ENCODE measurements around the gene ADIPOR2.

The ADIPOR2 gene

GRCh38 chr12:1776170-1776921, 85.5 kb downstream of the ADIPOR2 start:
- DNase-seq (ENCODE audit: low spot score): no peak

- DNase-seq (ENCODE audit: low spot score): no peak
Measured at GRCh38 chr12:1777798-1778197, 86.9 kb downstream of the ADIPOR2 start.

- no peak for DNase-seq (ENCODE audit: low spot score)
Measured at GRCh38 chr12:1778911-1779310, 88.0 kb downstream of the ADIPOR2 start.

GRCh38 chr12:1779783-1780182, 88.9 kb downstream of the ADIPOR2 start:
- DNase-seq (ENCODE audit: low spot score): no peak

- DNase-seq (ENCODE audit: low spot score): no peak
Measured at GRCh38 chr12:1781772-1782171, 90.9 kb downstream of the ADIPOR2 start.

- DNase-seq (ENCODE audit: low spot score): no peak
Measured at GRCh38 chr12:1782215-1782614, 91.3 kb downstream of the ADIPOR2 start.

GRCh38 chr12:1787714-1788113, 96.8 kb downstream of the ADIPOR2 start:
- DNase-seq (ENCODE audit: low spot score): no peak

- DNase-seq (ENCODE audit: low spot score): no peak
Measured at GRCh38 chr12:1790444-1790843, 99.6 kb downstream of the ADIPOR2 start.

- DNase-seq (ENCODE audit: low spot score): peak; percentile 81
Measured at GRCh38 chr12:1791104-1791841, 100.4 kb downstream of the ADIPOR2 start.

- no peak for DNase-seq (ENCODE audit: low spot score)
Measured at GRCh38 chr12:1792406-1792805, 101.5 kb downstream of the ADIPOR2 start.

- no peak for DNase-seq (ENCODE audit: low spot score)
Measured at GRCh38 chr12:1793426-1794210, 102.7 kb downstream of the ADIPOR2 start.

GRCh38 chr12:1794440-1795090, 103.7 kb downstream of the ADIPOR2 start:
- no peak for DNase-seq (ENCODE audit: low spot score)

- DNase-seq (ENCODE audit: low spot score): no peak
Measured at GRCh38 chr12:1795221-1795784, 104.4 kb downstream of the ADIPOR2 start.

- DNase-seq (ENCODE audit: low spot score): peak; percentile 63
Measured at GRCh38 chr12:1795785-1796514, 105.1 kb downstream of the ADIPOR2 start.

- DNase-seq (ENCODE audit: low spot score): no peak
Measured at GRCh38 chr12:1796515-1797010, 105.7 kb downstream of the ADIPOR2 start.

GRCh38 chr12:1797011-1797901, 106.4 kb downstream of the ADIPOR2 start:
- DNase-seq (ENCODE audit: low spot score): no peak

- DNase-seq (ENCODE audit: low spot score): no peak
Measured at GRCh38 chr12:1797991-1798640, 107.2 kb downstream of the ADIPOR2 start.

GRCh38 chr12:1798641-1799020, 107.8 kb downstream of the ADIPOR2 start:
- no peak for DNase-seq (ENCODE audit: low spot score)

All from cerebellar cortex (tissue), 1 donor.